GM18861 (cell line): ENCODE results near the gene SLIT3.

Source experiments
- ATAC-seq: cut with Tn5 transposase; IDR thresholded peaks from one replicate; pipeline ENCODE4 v1.9.1; 2021; ENCODE audit not compliant: unreplicated experiment

The SLIT3 gene

DNA sequence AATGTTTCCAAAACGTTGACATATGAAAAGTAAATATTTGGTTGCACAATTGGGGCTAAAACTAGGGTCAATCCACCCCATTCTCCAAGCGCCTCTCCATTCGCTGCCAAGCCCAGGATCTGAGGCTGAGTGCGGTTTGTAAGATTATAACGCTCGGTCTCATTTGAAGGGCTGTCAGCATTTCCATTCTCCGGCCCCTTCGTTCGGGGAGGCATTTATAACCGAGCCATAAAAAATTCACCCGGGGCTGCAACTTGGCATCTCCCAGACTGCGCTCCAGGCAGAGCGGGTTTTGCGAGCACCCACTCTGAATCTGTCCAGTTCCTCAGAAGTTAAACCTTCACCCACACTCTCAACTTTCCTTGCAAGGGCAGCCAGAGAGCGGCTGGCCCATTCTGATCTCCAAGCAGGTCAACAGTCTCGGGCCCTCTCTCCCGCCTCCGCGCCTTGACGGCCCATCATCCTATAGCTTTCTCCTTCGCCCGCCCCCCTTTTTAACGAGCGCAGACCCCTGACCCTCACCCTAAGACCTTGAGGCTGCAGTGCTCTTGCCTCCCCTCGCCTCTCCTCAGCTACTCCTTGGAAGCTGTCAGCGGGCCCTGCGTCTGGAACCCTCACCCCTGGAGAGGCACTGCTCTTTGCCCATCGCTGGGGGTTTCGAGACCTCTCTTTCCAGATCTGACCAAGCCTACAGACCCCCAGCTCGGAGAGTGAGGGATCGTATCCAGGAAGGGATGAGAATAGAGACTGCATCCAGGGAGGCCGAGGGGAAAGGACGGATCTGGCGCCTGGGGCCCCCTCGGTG, 1.1 kb downstream of the SLIT3 start:
- ATAC-seq = no peak

DNA sequence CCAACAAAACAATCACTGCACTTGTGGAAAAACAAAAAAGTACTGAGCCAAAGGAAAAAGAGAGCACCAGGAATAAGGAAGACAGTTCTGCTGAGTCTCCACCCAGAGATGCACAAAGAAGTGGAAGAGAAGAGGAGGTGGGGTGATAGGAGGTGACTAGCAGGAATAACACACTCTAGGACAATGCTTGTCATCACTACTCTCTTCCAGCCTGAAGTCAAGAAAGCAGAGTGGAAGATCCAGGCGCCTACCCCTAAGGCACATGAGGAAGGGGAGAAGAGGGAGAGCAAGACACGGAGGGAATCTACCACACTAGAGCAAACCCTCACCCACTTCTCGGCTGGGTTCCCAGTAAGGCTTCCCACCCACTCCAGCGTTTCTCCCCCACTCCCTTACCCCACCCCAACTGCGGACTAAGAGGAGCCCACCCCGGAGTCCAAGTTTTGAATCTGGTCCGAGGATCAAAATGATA, 1.7 kb downstream of the SLIT3 start:
- no peak for ATAC-seq

DNA sequence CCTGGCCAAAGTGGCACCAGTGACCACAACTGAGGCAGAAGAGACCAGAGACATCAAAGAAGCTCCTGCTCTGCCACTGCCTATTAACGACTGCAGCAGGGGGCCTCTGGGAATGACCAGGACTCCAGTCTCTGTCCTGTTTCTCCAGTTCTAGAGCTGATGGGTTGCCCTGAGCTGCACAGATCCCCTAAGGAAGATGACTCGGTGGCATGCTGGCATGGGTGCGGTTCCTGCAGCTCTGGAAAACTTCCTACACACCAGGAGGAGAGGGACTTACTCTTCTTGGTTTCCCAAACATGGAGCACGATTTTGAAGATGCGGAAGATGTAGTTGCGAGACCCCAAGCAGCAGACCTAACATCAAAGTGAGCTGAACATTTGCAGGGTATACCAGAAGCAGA, 2.7 kb downstream of the SLIT3 start:
- ATAC-seq = no peak

DNA sequence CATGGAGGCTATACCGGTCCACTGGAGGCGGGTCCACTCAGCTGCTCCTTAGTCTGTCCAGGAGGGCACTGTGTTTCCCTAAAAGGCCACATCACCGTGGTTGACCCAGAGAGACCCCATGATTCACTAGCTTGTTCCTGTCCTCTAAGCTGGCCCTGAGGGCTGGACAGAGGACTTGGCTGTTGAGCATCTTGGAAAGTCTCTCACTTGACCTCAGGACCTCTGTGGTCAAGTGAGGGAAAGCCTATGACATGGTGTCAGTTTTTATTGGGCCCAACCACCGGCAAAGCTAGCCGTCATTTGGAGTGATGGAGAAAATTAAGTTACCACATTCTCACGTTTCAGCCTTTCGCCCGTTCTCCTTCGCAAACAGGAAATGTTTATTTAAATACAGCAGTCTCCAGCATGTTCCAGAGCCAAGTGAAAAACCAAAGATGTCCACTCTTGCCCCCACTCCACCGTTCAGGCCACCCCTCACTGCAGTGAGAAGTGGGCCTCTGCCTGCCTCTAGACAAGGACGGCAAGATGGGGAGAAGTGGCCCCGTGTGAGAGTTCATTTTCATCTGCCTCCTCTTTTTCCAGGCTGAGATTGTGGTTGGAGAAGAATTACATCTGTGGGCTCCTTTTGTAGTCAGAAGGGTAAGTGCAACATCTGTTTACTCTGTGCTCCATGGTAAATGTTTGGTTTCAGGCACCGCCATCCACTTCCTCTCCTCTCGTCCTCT, 4.4 kb downstream of the SLIT3 start:
- ATAC-seq = no peak

DNA sequence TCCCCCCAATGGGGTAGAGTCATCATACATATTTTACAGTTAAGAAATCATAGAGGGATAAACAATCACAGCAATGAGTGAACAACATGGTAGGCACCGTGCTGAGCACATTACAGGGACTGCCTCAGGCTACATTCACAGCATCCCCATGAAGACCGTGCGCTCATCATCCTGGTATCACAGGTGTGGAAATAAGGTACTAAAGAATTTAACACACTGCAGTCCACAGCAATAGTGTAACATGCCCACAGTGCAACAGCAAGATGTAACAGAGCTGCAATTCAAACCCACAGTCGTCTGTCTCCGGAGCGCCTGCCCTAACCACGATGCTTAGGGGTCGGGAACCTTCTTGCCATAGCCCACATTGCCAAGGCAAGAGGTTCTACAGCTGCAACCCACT, 5.6 kb downstream of the SLIT3 start:
- no peak for ATAC-seq

DNA sequence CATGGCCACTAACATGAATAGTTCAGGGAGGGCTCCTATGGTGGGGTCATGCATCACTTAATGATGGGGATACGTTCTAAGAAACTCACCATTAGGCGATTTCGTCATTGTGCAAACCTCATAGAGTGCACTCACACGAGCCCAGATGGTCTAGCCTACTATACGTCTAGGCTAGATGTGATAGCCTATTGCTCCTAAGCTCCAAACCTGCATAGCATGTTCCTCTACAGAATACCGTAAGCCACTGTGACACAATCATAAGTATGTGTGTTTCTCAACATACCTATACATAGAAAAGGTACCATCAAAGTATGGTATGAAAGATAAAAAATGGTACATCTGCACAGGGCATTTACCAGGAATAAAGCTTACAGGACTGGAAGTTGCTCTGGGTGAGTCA, 6.3 kb downstream of the SLIT3 start:
- ATAC-seq = no peak

DNA sequence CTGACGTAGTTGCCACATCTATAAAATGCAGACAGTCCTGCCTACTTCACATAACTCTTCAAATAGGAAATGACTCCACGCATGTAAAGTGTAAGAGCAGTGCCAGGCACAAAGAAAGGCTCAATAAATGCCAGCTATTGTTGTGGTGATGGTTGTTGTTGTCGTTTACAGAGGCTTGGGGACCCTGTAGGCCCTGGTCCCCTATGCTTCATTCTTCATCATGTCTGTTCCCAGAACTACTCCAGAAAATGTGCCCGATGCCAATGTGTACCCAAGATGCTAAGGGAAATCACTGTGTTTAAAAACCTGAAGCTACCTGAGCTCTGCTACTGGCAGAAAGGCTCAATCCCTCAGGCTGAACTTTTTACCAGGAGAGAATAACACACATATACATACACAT, 9.1 kb downstream of the SLIT3 start:
- no peak for ATAC-seq

DNA sequence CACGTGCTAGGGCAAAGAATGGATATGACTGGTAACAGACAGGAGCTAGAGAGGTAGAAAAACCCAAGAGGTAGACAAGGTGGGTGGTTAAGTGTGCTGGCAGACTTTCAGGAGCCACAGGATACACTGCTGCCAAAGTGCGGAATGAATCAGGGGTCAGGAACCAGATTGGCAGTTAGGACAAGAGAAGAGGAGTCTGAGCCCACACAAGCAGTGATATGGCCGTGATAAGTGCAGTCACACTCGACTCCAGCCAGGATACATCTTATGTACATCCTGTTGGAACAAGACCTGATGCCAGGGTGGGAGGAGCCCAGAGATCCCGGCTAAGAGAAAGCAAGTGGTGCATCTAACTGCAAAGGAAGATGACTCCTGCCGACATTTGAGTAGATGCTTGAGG, 10.0 kb downstream of the SLIT3 start:
- no peak for ATAC-seq

DNA sequence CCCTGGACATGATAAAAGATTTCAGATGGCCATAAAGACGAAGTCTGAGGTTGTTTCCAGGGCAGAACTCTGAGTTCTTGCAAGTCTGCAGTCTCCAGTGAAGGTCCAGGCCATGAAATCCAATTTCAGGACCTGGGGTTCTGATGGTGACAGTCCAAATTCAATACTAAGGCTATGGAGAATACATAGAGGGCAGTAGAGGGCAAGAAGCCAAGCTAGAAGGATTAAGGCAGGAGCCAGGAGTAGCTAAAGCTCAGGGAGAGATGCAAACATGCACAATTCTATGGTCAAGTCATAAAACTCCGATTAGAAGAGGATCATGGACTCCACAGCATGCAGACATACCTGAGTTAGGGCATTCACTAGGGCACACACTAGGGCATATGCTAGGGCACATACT, 11.4 kb downstream of the SLIT3 start:
- no peak for ATAC-seq

DNA sequence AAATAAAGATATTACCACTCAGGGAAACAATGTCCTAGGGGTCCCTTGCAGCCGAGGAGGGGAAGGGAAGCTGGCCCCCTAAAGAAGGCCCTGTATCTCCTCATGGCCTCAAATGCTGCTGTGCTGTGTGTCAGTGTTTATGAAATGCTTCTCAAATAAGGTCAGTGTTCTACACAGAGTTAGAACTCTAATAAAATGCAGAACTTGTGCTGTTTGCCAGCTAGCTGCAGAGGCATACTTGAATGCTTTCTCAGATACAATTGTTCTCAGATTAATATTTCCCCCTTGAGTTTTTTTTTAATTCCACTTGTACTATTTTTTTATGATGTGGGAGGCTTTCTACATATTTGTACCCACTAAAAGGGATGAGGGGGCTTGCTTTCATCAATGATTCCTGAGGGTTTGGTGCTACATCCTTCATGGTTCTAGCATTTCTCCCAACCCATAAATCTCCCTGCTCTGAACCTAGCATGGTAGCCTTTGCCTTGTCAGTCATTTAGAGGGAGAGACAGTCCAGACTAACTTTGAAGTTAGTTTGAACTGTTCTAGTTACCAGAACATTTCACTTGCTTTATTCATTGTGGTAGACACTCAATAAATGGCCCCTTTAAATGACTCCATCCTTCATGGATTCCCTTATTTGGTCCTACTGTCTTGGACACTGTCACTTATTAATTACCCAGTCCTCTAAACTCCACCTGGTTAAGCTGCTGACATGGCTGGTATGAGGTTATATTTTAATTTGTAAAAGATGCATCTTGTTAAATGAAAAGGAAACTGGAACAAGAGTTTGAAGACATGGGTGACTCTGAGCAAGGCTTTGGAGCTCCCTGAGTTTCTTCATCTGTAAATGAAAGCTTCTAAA, 12.6 kb downstream of the SLIT3 start:
- no peak for ATAC-seq

DNA sequence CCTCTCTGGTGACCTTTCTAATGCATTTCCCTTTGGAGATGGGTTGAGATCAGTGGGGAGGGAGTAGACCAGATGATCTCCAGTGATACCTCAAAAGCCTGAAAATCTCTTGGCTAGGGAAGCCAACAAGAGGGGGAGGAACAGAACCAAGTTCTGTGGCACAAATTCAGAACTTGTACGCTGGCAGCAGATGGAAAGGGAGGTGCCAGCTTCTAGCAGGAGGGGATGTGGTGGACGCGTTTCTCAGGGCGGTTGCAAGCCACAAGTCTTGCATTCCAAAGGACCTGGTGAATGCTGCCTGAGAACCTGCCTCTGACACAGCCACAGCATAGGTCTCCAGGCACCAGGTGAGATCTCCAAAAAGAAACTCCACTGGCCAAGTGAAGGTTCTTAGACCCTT, 13.4 kb downstream of the SLIT3 start:
- ATAC-seq = no peak

DNA sequence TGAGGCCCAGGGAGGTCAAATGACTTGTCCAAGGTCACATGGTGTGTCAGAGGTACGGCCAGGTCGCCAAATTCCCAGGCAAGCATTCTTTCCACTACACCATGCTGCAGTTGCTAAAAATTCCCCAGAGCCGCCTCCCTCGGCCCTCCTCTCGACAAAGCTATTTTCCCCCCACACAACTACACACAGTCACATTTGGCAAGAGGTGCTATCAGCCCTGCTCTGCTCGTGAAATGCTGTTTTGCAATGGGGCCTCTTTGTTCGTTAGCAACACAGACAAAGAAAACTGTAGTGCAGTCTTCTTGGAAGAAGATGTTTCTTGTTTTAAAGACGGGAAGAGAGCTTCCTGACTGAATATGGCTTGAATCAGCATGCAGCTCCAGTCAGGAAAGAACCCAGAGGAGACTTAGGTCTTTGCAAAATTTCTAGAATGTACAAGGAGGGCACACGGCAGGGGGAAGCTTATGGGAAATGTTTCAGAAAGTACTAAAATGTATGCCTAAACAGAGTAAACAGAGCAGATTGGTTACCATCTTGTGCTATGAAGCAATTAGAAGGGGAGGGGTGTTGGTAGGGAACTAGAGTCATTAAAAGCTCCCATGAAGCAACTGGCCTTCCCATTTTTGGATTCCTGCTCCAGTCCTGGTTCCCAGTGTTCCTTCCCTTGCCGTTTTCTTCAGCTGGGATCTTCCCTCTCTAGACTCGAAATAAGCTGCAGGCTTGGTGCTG, 14.2 kb downstream of the SLIT3 start:
- no peak for ATAC-seq

DNA sequence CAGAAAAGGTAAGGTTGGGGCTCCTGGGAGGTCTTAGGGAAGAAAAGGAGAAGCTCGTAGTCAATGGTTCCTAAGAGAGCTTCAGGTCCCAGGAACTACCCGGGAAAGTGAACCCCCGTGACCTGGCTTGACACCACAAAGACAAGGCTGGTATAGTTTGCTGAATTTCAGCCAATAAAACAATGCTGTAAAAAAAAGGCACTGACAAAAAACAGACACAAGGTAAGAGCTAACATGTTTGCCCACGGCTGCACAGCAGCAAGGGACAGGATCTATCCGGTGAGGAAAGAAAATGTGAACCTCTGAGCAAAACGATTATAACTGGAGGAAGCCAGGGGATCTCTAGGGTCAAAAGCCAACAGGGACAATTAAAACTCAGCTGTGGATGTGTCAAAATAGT, 17.1 kb downstream of the SLIT3 start:
- ATAC-seq = no peak

DNA sequence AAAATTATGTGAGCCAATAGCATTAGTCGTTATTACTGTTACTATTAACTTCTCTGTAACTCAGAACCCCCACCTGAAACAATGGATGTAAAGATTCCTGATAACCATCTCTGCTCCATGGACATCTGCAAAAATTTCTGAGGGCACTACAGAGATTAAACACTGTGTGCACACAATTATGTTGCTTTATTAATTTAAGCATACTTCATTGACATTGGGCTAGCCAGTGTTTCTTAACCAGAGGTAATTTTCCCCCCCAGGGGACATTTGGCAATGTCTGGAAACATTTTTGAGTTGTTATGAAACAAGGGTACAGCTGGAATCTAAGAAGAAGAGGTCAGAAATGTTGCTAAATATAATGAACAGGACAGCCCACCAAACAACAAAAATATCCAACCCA, 19.3 kb downstream of the SLIT3 start:
- no peak for ATAC-seq

DNA sequence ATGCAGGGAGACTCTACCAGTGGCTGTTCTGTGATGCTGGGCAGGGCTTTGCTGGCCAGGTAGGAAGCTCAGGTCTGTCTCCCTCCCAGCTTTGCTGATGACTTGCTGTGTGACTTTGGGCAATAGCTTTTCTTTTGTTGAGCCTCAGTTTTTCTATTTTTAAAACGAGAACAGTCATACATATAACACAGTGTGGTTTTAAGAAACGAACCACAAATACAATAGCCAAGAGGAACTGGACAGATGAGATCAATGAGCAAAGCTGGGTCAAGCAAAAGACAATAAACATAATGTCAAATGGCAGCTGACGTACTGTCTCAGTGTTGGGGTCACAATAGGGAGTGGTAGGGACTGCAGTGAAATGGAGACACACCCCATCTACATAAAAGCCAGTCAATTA, 20.2 kb downstream of the SLIT3 start:
- ATAC-seq = no peak

DNA sequence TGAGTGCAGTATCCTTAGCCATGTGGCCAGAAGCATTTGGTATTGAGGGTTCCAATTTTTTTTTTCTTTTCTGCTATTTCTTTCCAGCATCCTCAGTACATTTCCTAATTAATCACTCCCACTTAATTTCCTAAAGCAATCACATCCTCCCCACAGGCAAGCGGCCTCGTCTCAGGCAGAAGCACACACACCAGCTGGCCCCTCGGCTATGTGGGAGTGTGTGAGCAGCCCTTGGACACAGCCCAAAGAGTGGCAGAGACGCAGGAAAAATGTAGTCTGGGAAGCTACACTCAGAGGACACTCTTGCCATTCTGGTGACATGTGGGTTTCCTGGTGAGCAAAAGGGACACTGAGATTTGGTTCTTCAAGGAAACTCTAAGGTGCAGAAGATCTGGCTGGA, 20.7 kb downstream of the SLIT3 start:
- ATAC-seq = no peak

DNA sequence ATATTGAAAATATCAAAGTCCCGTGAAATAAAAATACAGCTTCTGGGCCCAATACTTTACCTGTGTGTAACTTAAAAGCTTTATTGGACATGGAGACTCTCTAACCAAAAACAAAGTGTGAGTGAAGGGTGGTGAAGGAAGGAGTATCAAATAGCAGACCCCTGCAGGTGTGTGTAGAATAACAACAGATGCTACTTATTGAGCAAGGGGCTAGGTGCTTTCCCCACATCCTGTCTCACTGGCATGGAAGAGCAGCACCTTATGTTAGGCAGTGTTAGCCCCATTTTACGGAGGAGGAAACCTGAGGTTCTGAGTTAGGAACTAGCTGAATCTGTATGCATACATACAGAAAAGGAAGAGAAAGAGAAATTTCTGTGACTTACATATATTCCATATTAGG, 21.8 kb downstream of the SLIT3 start:
- no peak for ATAC-seq

DNA sequence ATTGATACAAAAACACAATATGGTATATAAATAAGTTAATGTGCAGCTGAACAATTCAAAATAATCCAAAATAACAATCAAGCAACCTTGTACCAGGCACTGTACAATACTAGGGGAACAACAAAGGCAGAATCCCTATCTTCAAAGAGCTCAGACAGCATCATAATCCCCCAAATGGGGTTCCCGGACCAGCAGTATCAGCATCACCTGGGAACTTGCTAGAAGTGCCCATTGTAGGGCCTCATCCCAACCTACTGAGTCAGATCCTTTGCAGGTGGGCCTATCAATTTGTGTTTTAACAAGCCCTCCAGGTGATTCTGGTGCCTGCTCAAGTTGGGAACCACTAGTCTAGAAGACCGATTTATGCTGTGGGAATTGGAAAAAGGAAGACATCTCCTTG, 27.1 kb downstream of the SLIT3 start:
- no peak for ATAC-seq

DNA sequence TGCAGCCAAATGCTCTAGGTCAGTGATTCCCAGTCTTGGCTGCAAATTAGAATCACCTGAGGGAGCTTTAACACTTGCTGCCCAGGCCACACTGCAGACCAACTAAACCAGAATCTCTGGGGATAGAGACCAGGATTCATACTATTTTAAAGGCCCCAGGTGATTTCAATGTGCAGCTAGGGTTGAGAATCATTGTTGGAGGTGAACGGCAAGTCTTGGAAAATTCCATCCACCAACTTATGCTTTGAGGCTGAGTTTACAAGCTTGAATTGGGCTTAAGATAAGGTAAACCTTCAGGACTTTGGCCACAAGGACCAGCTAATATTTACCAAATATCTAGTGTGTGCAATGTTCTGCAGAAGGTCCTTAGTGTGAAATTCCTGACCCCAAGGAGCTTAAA, 27.5 kb downstream of the SLIT3 start:
- no peak for ATAC-seq

DNA sequence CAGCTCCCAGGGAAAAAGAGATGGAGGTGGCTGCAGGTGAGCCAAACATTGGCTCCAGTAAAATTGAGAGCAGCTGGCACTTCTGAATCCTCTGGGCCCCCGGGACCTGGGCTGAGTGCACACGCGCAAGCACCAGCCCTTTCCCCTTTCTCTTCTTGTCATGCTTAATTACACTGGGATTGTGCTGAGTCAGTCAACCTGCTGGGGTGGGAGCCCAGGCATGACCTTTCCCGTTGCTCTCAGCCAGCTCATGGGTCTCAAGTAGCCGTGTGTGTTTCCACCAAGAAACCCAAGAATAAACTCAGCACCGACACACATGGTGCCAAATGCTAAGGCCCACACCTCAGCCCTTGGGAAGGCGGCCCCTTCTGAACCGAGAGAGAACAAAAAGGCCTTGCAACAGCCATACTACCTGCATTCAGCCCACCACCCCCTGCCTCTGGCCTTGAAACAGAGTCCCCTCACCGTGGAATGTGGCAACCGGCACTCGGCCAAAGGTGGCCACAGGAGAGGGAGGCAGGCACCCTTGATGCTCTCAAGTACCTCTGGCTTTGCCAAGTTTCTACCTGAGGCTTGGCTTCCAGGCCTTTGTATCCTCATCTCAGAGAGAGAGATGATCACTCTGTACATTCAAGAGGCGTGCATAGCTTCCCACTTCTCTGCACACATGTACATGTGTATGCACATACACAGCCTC, 28.1 kb downstream of the SLIT3 start:
- no peak for ATAC-seq
